Measurements from ENCODE around the gene GLOD5. TPM values are rescaled to one million over a fixed set of nuclear protein-coding genes. Genes with fewer than 3 reads are reported as not detected.

The GLOD5 gene
- total RNA-seq, 1 donor from 2014 or later, result not detected

DNA sequence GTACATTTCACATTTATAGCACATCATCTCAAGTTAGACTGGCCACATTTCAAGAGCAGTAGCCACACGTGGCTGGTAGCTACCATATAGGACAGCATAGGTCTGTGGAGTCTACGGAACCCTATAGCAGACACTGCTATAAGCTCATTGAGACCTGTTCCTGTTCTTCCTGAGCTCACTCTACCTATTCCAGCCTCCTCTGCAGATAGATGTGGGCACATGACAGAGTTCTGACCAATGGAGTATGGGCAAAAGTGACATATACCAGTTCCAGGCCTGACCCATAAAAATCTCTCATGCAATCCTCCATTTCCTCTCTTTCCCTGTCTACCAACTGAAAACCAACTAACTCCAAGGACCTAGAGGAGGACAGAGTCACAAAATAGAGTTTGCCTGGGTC is 36.8 kb downstream of the GLOD5 start:
- Mint-ChIP-seq H3K27me3 (no peaks in the 10 kb centered on the region), H3K27ac (no peak overlapping the region), H3K9me3 (ENCODE audit: low read depth) (peaks cover 7% of the 10 kb centered on the region), H3K4me1 (ENCODE audit: low read depth) (peaks cover 8% of the 10 kb centered on the region), H3K36me3 (ENCODE audit: insufficient read depth) (no peaks in the 10 kb centered on the region), H3K4me3 (ENCODE audit: low read depth) (no peak overlapping the region)
- TF ChIP-seq, protein P1, sequence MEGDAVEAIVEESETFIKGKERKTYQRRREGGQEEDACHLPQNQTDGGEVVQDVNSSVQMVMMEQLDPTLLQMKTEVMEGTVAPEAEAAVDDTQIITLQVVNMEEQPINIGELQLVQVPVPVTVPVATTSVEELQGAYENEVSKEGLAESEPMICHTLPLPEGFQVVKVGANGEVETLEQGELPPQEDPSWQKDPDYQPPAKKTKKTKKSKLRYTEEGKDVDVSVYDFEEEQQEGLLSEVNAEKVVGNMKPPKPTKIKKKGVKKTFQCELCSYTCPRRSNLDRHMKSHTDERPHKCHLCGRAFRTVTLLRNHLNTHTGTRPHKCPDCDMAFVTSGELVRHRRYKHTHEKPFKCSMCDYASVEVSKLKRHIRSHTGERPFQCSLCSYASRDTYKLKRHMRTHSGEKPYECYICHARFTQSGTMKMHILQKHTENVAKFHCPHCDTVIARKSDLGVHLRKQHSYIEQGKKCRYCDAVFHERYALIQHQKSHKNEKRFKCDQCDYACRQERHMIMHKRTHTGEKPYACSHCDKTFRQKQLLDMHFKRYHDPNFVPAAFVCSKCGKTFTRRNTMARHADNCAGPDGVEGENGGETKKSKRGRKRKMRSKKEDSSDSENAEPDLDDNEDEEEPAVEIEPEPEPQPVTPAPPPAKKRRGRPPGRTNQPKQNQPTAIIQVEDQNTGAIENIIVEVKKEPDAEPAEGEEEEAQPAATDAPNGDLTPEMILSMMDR (IDR thresholded peaks at IDR 0.05; ENCODE audit: unreplicated experiment), result no peak
- no peak for DNase-seq (ENCODE audit: low spot score, unreplicated experiment)

DNA sequence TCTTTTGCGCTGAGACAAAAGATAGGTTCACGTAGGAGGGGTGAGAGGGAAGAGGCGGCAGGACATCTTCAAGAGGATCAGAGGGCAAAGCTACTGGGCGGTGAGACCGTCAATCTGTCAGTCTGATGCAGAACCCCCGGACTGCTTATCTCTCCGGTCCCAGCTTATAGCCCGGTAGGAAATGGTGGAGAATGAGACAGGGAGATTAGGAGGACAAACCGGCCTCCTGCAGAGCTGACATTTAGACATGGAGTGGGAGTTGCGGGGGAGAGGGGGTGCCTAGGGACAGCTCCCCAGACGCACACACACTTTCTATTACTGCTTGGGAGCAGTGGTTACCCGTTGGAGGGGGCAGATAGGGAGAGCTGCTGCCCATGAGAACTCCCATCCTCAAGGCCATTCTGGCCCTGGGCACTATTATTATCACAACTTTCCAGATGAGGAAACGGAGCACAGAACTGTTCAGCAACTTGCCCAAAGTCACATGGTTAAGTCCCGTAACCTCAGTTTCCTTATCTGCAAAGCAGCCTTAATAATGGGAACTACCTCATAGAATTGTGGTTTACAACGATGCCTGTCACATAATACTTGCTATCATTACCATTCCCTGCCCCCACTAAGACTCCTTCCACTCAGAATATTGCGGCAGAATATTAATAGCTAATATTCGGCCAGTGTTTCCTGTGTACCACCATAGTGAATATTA is 39.2 kb downstream of the GLOD5 start:
- peaks cover 5% of the 10 kb centered on the region for H3K4me1 Mint-ChIP-seq (ENCODE audit: low read depth)
- DNase-seq (ENCODE audit: low spot score, unreplicated experiment), result no peak
- TF ChIP-seq, protein P1 (IDR thresholded peaks at IDR 0.05; ENCODE audit: unreplicated experiment), result no peak
- H3K4me3 Mint-ChIP-seq (ENCODE audit: low read depth), result peak overlapping the region; percentile 90
- no peaks in the 10 kb centered on the region for H3K27me3 Mint-ChIP-seq
- peaks cover 9% of the 10 kb centered on the region for H3K36me3 Mint-ChIP-seq (ENCODE audit: insufficient read depth)
- peaks cover 17% of the 10 kb centered on the region for H3K9me3 Mint-ChIP-seq (ENCODE audit: low read depth)
- peak overlapping the region; percentile 99 for H3K27ac Mint-ChIP-seq

DNA sequence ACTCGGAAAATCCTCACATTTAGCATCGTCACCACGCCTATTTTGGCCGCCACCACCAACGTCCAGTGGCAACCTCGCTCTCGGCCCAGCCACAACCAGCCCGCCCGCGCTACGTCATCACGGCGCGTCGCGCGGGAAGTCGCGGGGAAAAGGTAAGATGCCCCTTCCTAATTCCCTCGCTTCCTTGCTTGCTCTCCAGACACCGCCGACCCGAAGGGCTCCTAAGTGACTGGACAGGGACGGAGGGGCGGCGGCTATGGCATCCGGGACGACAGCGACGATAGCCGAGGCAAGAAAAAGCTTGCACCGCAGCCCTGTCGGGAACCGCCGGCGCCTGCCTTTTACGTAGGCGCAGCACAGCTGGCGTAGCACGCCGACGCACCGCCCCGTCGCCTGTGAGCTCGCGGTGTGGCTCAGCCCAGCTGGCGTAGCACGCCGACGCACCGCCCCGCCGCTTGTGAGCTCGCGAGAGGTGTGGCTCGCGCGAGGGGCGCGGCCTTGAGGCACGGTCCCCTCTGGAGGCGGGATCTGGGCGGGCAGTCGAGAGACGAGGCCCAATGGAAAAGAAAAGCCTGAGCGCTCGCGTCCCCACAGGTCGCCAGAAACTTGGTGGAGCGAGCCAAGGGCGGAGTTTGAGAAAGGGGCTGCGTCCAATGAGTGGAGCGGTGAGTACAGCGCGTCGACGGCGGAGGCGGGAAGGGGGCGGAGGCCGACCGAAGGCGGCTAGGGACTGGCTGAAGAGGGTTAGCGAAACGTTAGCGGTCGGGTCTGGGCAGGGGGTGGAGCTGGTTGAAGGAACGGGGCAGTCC is 39.9 kb downstream of the GLOD5 start, which contains the start of gene HDAC6:
Gene HDAC6 (plus strand): TSS at position 788 of the 809 bp plus-strand sequence. CDS start 626 bp downstream, outside the sequence.
- DNase-seq (ENCODE audit: low spot score, unreplicated experiment), result peak; percentile 84
- TF ChIP-seq, protein P1 (IDR thresholded peaks at IDR 0.05; ENCODE audit: unreplicated experiment), result no peak
- peak within 1 kb of the TSS; percentile 90 for H3K4me3 Mint-ChIP-seq (ENCODE audit: low read depth)
- H3K27ac Mint-ChIP-seq, result peak within 1 kb of the TSS; percentile 99
- H3K4me1 Mint-ChIP-seq (ENCODE audit: low read depth), result peaks cover 5% of the 10 kb centered on the region
- peaks cover 11% of the 10 kb centered on the region for H3K36me3 Mint-ChIP-seq (ENCODE audit: insufficient read depth)
- H3K9me3 Mint-ChIP-seq (ENCODE audit: low read depth), result peaks cover 14% of the 10 kb centered on the region
- H3K27me3 Mint-ChIP-seq, result no peaks in the 10 kb centered on the region

DNA sequence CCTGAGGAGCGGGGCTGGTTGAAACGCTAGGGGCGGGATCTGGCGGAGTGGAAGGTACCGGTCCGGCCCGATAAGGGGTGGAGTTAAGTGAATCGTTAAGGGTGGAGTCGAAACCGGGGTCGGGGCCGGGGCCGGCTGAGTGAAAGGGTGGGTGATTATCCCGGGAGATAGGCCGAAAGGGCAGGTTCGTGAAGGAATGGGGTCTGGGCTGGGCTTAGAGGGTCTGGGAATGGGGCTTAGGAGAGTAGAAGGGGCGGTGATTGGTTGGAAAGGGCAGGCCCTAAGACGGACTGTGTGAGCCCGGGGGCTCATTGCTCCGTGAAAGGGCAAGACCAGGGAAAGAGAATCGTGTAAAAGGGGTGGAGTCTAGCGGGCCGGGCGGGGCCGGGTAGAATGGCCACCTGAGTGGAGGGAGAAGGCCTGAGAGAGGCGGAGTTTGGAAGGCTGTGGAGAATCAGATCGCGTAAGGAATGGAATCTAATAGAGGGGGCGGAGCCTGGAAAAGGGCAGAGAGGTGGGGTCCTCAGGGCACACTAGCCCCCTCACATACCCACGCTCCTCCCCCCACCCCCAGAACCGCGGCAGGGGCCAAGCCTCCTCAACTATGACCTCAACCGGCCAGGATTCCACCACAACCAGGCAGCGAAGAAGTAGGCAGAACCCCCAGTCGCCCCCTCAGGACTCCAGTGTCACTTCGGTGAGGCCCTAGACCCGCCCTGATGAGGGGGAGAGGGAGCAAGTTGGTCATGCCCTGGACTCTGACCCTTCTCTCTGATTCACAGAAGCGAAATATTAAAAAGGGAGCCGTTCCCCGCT is 40.8 kb downstream of the GLOD5 start:
- Mint-ChIP-seq H3K27me3 (no peaks in the 10 kb centered on the region), H3K9me3 (ENCODE audit: low read depth) (peaks cover 18% of the 10 kb centered on the region), H3K27ac (peak overlapping the region; percentile 99), H3K4me3 (ENCODE audit: low read depth) (peak overlapping the region; percentile 90), H3K4me1 (ENCODE audit: low read depth) (peaks cover 5% of the 10 kb centered on the region), H3K36me3 (ENCODE audit: insufficient read depth) (peaks cover 13% of the 10 kb centered on the region)
- peak; percentile 61 for DNase-seq (ENCODE audit: low spot score, unreplicated experiment)
- TF ChIP-seq, protein P1 (IDR thresholded peaks at IDR 0.05; ENCODE audit: unreplicated experiment), result no peak

DNA sequence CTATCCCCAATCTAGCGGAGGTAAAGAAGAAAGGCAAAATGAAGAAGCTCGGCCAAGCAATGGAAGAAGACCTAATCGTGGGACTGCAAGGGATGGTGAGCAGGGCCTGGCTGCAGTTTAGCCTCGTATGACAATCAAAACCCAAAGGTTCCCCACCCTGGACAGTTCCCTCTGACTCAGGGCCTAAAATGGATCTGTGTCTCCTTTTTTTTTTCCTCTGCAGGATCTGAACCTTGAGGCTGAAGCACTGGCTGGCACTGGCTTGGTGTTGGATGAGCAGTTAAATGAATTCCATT is 41.3 kb downstream of the GLOD5 start:
- no peak for DNase-seq (ENCODE audit: low spot score, unreplicated experiment)
- Mint-ChIP-seq H3K27me3 (no peaks in the 10 kb centered on the region), H3K4me3 (ENCODE audit: low read depth) (peak overlapping the region; percentile 90), H3K27ac (peak overlapping the region; percentile 99), H3K9me3 (ENCODE audit: low read depth) (peaks cover 18% of the 10 kb centered on the region), H3K4me1 (ENCODE audit: low read depth) (peaks cover 5% of the 10 kb centered on the region), H3K36me3 (ENCODE audit: insufficient read depth) (peaks cover 13% of the 10 kb centered on the region)
- TF ChIP-seq, protein P1 (IDR thresholded peaks at IDR 0.05; ENCODE audit: unreplicated experiment), result no peak

Data from progenitor cell of endocrine pancreas (in vitro differentiated cells).